GM12872 (cell line): Measurements from ENCODE around the gene LITAFD.

Experiments used
- CTCF ChIP-seq: IDR thresholded peaks from 3 replicates; pipeline ENCODE4 v1.5.1; 2011; ENCODE audit warnings: low read depth, mild to moderate bottlenecking, low read length, moderate library complexity; ENCODE audit not compliant: insufficient read depth

LITAFD gene

GRCh38 chr16:8848939-8849391, 33.2 kb upstream of the LITAFD start:
- no peak for TF ChIP-seq CTCF

- TF ChIP-seq CTCF: no peak
Observed at GRCh38 chr16:8849411-8850011, 32.6 kb upstream of the LITAFD start.

- no peak for TF ChIP-seq CTCF
Observed at GRCh38 chr16:8850279-8850885, 31.8 kb upstream of the LITAFD start.

GRCh38 chr16:8851761-8852403, 30.3 kb upstream of the LITAFD start:
- TF ChIP-seq CTCF: no peak

GRCh38 chr16:8852534-8852933, 29.6 kb upstream of the LITAFD start:
- no peak for TF ChIP-seq CTCF

- no peak for TF ChIP-seq CTCF
Observed at GRCh38 chr16:8853150-8853549, 29.0 kb upstream of the LITAFD start.

- TF ChIP-seq CTCF: no peak
Observed at GRCh38 chr16:8853611-8854010, 28.5 kb upstream of the LITAFD start.
